ENCODE data around the gene KIRREL2. TPM values are rescaled to one million over a fixed set of nuclear protein-coding genes. Genes with fewer than 3 reads are reported as not detected.
"Not testable (repeated sequence)": the region's sequence is repeated elsewhere in the genome, so short reads cannot be mapped to it uniquely, and the experiment has no call there.

KIRREL2 gene
- total and polyA plus RNA-seq, 2 experiments from 2014 or later: 3.6 to 9.9 TPM

DNA sequence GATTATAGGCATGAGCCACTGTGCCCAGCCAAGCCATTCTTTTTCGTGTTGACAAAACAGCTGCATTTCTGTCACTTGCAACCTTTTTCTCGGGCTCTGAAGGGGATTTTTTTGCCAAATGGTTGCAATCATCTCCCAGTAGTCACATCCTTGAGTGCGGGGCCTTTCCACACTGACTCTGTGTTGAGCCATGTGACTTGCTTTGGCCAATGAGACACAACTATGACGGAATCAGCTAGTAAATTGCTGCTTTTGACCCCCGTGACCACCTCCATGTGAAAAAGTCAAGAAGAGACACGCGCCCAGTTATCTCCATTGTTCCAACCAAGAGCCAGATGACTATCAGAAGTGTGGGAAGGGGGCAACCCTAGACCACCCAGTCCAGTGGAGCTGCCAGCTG is 22.7 kb upstream of the KIRREL2 start (continued):
- no peak for TF ChIP-seq REST (IDR thresholded peaks at IDR 0.05; ENCODE audit: unreplicated experiment)

DNA sequence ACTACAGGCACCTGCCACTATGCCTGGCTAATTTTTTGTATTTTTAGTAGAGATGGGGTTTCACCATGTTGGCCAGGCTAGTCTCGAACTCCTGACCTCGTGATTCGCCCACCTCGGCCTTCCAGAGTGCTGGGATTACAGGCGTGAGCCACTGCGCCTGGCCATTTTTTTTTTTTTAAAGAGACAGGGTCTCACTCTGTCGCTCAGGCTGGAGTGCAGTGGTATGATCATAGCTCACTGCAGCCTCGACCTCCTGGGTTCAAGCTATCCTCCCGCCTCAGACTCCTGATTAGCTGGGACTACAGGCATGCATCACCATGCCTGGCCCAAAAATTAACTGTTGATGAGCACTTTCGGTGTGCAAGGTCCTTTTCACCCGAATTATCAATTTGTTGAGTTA is 20.6 kb upstream of the KIRREL2 start:
- not testable (repeated sequence) for H3K27ac ChIP-seq (ENCODE audit: low read depth); H3K4me3 Mint-ChIP-seq; DNase-seq (ENCODE audit: low spot score); H3K4me1 Mint-ChIP-seq; H3K36me3 Mint-ChIP-seq (ENCODE audit: low read depth); ATAC-seq; H4K20me1 ChIP-seq (replicated peaks; ENCODE audit: insufficient read depth); H3K4me1 ChIP-seq (ENCODE audit: insufficient read depth); H3K4me3 ChIP-seq; H3K27me3 Mint-ChIP-seq (ENCODE audit: insufficient read depth, low read depth, poor library complexity); H3K27ac Mint-ChIP-seq; H3F3A ChIP-seq (replicated peaks; ENCODE audit: low read depth); H3K9me2 ChIP-seq (ENCODE audit: insufficient read depth); H3K27me3 ChIP-seq (ENCODE audit: insufficient read depth); H2AFZ ChIP-seq; H3K4me2 ChIP-seq; H3K9me3 Mint-ChIP-seq; H3K36me3 ChIP-seq (ENCODE audit: insufficient read depth); H3K79me2 ChIP-seq (replicated peaks; ENCODE audit: insufficient read depth)

DNA sequence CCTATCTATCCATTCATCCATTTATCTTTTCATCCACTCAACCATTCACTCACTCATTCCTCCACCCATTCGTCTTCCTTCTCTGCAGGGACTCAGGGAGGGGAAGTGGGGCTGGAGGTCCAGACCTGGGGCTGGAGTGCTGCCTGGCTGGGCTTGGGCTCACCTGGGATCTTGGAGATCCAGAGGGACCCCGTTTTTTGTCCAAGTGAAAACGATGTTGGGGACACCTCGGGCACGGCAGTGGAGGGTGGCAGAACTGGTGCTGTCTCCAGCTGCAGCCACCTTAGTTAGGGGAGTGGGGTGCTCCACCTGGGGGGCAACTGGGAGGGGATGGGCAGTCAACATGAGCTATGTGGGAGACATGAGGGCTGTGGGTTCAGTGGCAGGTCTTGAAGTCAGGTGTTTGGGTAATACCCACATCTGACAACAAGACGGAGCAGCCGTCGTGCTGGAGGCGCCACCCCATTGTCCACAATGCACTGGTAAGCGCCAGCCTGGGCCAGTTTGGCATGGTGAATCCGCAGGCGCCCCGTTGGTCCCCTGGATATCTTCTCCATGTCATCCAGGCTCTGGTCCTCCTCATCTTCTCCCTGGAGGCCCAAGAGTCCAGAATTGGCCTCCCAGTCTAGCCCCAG is 14.6 kb upstream of the KIRREL2 start:
- Histone ChIP-seq H3F3A (replicated peaks; ENCODE audit: low read depth) (0 out of 2 replicates have a peak, but pooled peaks cover 3% of the 10 kb centered on the region), H3K27me3 (ENCODE audit: insufficient read depth) (peaks cover 36% of the 10 kb centered on the region), H3K27ac (ENCODE audit: low read depth) (no peak overlapping the region), H2AFZ (no peak overlapping the region), H4K20me1 (replicated peaks; ENCODE audit: insufficient read depth) (peaks cover 2% of the 10 kb centered on the region; the same call in 1 of the 2 replicates), H3K4me3 (no peak overlapping the region), H3K4me1 (ENCODE audit: insufficient read depth) (peaks cover 12% of the 10 kb centered on the region), H3K79me2 (replicated peaks; ENCODE audit: insufficient read depth) (no peaks in the 10 kb centered on the region), H3K4me2 (no peak overlapping the region), H3K36me3 (ENCODE audit: insufficient read depth) (no peaks in the 10 kb centered on the region), H3K9me2 (ENCODE audit: insufficient read depth) (peaks cover 12% of the 10 kb centered on the region)
- Mint-ChIP-seq H3K27ac (no peak overlapping the region), H3K9me3 (peaks cover 3% of the 10 kb centered on the region; the same call in 2 of the 3 replicates), H3K27me3 (ENCODE audit: insufficient read depth, low read depth, poor library complexity) (peaks cover 43% of the 10 kb centered on the region), H3K36me3 (ENCODE audit: low read depth) (no peaks in the 10 kb centered on the region; the same call in 2 of the 3 replicates), H3K4me3 (no peak overlapping the region), H3K4me1 (peaks cover 19% of the 10 kb centered on the region)
- DNase-seq (ENCODE audit: low spot score): no peak
- no peak for ATAC-seq
- TF ChIP-seq, protein P1, sequence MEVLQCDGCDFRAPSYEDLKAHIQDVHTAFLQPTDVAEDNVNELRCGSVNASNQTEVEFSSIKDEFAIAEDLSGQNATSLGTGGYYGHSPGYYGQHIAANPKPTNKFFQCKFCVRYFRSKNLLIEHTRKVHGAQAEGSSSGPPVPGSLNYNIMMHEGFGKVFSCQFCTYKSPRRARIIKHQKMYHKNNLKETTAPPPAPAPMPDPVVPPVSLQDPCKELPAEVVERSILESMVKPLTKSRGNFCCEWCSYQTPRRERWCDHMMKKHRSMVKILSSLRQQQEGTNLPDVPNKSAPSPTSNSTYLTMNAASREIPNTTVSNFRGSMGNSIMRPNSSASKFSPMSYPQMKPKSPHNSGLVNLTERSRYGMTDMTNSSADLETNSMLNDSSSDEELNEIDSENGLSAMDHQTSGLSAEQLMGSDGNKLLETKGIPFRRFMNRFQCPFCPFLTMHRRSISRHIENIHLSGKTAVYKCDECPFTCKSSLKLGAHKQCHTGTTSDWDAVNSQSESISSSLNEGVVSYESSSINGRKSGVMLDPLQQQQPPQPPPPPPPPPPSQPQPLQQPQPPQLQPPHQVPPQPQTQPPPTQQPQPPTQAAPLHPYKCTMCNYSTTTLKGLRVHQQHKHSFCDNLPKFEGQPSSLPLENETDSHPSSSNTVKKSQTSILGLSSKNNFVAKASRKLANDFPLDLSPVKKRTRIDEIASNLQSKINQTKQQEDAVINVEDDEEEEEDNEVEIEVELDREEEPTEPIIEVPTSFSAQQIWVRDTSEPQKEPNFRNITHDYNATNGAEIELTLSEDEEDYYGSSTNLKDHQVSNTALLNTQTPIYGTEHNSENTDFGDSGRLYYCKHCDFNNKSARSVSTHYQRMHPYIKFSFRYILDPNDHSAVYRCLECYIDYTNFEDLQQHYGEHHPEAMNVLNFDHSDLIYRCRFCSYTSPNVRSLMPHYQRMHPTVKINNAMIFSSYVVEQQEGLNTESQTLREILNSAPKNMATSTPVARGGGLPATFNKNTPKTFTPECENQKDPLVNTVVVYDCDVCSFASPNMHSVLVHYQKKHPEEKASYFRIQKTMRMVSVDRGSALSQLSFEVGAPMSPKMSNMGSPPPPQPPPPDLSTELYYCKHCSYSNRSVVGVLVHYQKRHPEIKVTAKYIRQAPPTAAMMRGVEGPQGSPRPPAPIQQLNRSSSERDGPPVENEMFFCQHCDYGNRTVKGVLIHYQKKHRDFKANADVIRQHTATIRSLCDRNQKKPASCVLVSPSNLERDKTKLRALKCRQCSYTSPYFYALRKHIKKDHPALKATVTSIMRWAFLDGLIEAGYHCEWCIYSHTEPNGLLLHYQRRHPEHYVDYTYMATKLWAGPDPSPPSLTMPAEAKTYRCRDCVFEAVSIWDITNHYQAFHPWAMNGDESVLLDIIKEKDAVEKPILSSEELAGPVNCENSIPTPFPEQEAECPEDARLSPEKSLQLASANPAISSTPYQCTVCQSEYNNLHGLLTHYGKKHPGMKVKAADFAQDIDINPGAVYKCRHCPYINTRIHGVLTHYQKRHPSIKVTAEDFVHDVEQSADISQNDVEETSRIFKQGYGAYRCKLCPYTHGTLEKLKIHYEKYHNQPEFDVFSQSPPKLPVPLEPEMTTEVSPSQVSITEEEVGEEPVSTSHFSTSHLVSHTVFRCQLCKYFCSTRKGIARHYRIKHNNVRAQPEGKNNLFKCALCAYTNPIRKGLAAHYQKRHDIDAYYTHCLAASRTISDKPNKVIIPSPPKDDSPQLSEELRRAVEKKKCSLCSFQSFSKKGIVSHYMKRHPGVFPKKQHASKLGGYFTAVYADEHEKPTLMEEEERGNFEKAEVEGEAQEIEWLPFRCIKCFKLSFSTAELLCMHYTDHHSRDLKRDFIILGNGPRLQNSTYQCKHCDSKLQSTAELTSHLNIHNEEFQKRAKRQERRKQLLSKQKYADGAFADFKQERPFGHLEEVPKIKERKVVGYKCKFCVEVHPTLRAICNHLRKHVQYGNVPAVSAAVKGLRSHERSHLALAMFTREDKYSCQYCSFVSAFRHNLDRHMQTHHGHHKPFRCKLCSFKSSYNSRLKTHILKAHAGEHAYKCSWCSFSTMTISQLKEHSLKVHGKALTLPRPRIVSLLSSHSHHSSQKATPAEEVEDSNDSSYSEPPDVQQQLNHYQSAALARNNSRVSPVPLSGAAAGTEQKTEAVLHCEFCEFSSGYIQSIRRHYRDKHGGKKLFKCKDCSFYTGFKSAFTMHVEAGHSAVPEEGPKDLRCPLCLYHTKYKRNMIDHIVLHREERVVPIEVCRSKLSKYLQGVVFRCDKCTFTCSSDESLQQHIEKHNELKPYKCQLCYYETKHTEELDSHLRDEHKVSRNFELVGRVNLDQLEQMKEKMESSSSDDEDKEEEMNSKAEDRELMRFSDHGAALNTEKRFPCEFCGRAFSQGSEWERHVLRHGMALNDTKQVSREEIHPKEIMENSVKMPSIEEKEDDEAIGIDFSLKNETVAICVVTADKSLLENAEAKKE (CRISPR knock-in tag; IDR thresholded peaks at IDR 0.05): no peak
- TF ChIP-seq ETS1 (IDR thresholded peaks at IDR 0.05) (no peak), EZH2 (IDR thresholded peaks at IDR 0.05; ENCODE audit: low read depth, unreplicated experiment) (no peak), STAT1 (IDR thresholded peaks at IDR 0.05; ENCODE audit: unreplicated experiment) (no peak)
- TF ChIP-seq, protein P2, sequence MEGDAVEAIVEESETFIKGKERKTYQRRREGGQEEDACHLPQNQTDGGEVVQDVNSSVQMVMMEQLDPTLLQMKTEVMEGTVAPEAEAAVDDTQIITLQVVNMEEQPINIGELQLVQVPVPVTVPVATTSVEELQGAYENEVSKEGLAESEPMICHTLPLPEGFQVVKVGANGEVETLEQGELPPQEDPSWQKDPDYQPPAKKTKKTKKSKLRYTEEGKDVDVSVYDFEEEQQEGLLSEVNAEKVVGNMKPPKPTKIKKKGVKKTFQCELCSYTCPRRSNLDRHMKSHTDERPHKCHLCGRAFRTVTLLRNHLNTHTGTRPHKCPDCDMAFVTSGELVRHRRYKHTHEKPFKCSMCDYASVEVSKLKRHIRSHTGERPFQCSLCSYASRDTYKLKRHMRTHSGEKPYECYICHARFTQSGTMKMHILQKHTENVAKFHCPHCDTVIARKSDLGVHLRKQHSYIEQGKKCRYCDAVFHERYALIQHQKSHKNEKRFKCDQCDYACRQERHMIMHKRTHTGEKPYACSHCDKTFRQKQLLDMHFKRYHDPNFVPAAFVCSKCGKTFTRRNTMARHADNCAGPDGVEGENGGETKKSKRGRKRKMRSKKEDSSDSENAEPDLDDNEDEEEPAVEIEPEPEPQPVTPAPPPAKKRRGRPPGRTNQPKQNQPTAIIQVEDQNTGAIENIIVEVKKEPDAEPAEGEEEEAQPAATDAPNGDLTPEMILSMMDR (conservative IDR thresholded peaks at IDR 0.05; ENCODE audit: low read depth in 2 of 2): no peak
